H9 (cell line): ENCODE data around the gene SERPINE1. TPM values are rescaled to one million over a fixed set of nuclear protein-coding genes. Genes with fewer than 3 reads are reported as not detected.

Experiments
- DNase-seq: peaks from one replicate; pipeline ENCODE4 v3.0.0-alpha.2; 2017
- H2AFZ ChIP-seq: one replicate; pipeline ENCODE4 v1.6.1; 2013; ENCODE audit warnings: mild to moderate bottlenecking, low read length, control low read depth, moderate library complexity
- H2AK5ac ChIP-seq: 2 replicates; pipeline ENCODE4 v1.6.1; 2013; ENCODE audit warnings: low read length, control low read depth, mixed read lengths; ENCODE audit not compliant: insufficient read length
- H2BK120ac ChIP-seq: one replicate; pipeline ENCODE4 v1.6.1; 2013; ENCODE audit warnings: low read depth, mild to moderate bottlenecking, low read length, control low read depth, inconsistent platforms; ENCODE audit not compliant: poor library complexity, severe bottlenecking
- H2BK12ac ChIP-seq: 2 replicates; pipeline ENCODE4 v1.6.1; 2013; ENCODE audit warnings: low read length, control low read depth, mixed read lengths, low read depth; ENCODE audit not compliant: insufficient read length
- H2BK15ac ChIP-seq: 2 replicates; pipeline ENCODE4 v1.6.1; 2013; ENCODE audit warnings: low read depth, low read length, control low read depth
- H2BK20ac ChIP-seq: one replicate; pipeline ENCODE4 v1.6.1; 2013; ENCODE audit warnings: low read depth, mild to moderate bottlenecking, low read length, control low read depth, inconsistent platforms; ENCODE audit not compliant: poor library complexity, severe bottlenecking
- H2BK5ac ChIP-seq: 2 replicates; pipeline ENCODE4 v1.6.1; 2013; ENCODE audit warnings: low read length, control low read depth, mixed read lengths; ENCODE audit not compliant: insufficient read length
- H3K14ac ChIP-seq: 2 replicates; pipeline ENCODE4 v1.6.1; 2013; ENCODE audit warnings: low read length, control low read depth; ENCODE audit not compliant: insufficient read depth
- H3K18ac ChIP-seq: 2 replicates; pipeline ENCODE4 v1.6.1; 2013; ENCODE audit warnings: low read depth, mild to moderate bottlenecking, mixed read lengths, low read length, control low read depth; ENCODE audit not compliant: insufficient read length
- H3K23ac ChIP-seq: 2 replicates; pipeline ENCODE4 v1.6.1; 2013; ENCODE audit warnings: low read length, control low read depth, mixed read lengths, low read depth; ENCODE audit not compliant: insufficient read length
- H3K23me2 ChIP-seq: 2 replicates; pipeline ENCODE4 v1.6.1; 2013; ENCODE audit warnings: low read depth, mild to moderate bottlenecking, mixed read lengths, low read length, control low read depth; ENCODE audit not compliant: insufficient read length, poor library complexity, severe bottlenecking
- H3K27ac ChIP-seq: 2 replicates; pipeline ENCODE4 v1.5.1; 2013; ENCODE audit warnings: low read length, control low read depth, mixed read lengths, low read depth; ENCODE audit not compliant: insufficient read length
- H3K27me3 ChIP-seq: 2 replicates; pipeline ENCODE4 v1.6.1; 2013; ENCODE audit warnings: low read length, control low read depth, inconsistent platforms; ENCODE audit not compliant: insufficient read depth
- H3K4ac ChIP-seq: 2 replicates; pipeline ENCODE4 v1.6.1; 2013; ENCODE audit warnings: low read depth, mild to moderate bottlenecking, control low read depth, inconsistent platforms, low read length, moderate library complexity
- H3K4me1 ChIP-seq: 2 replicates; pipeline ENCODE4 v1.6.1; 2013; ENCODE audit warnings: low read length, control low read depth, inconsistent platforms; ENCODE audit not compliant: insufficient read depth
- H3K4me2 ChIP-seq: 2 replicates; pipeline ENCODE4 v1.6.1; 2013; ENCODE audit warnings: low read length, control low read depth, mixed read lengths; ENCODE audit not compliant: insufficient read length, insufficient read depth
- H3K56ac ChIP-seq: 2 replicates; pipeline ENCODE4 v1.6.1; 2013; ENCODE audit warnings: low read depth, mild to moderate bottlenecking, mixed read lengths, low read length, control low read depth; ENCODE audit not compliant: insufficient read length
- H3K79me1 ChIP-seq: 2 replicates; pipeline ENCODE4 v1.6.1; 2013; ENCODE audit warnings: low read depth, mild to moderate bottlenecking, moderate library complexity, low read length, control low read depth, inconsistent platforms; ENCODE audit not compliant: insufficient read depth, poor library complexity, severe bottlenecking
- H3K79me2 ChIP-seq: 2 replicates; pipeline ENCODE4 v1.6.1; 2013; ENCODE audit warnings: low read length, control low read depth, inconsistent platforms; ENCODE audit not compliant: insufficient read depth
- H3K9ac ChIP-seq: 2 replicates; pipeline ENCODE4 v1.6.1; 2013; ENCODE audit warnings: low read length, control low read depth, mixed read lengths; ENCODE audit not compliant: insufficient read length; ENCODE audit errors: extremely low read depth
- H3K9me3 ChIP-seq: one replicate; pipeline ENCODE4 v1.6.1; 2013; ENCODE audit warnings: low read depth, low read length, inconsistent platforms; ENCODE audit not compliant: control insufficient read depth
- H3T11ph ChIP-seq: one replicate; pipeline ENCODE4 v1.6.1; 2013; ENCODE audit warnings: mild to moderate bottlenecking, low read length, control low read depth, inconsistent platforms
- H4K20me1 ChIP-seq: one replicate; pipeline ENCODE4 v1.6.1; 2013; ENCODE audit not compliant: control insufficient read depth, insufficient read length, insufficient read depth
- H4K5ac ChIP-seq: 2 replicates; pipeline ENCODE4 v1.6.1; 2013; ENCODE audit warnings: low read depth, mild to moderate bottlenecking, mixed read lengths, low read length, control low read depth; ENCODE audit not compliant: insufficient read length
- H4K8ac ChIP-seq: replicated peaks from 2 replicates; pipeline ENCODE4 v1.6.1; 2013; ENCODE audit warnings: low read length, control low read depth, mixed read lengths, low read depth; ENCODE audit not compliant: insufficient read length
- H4K91ac ChIP-seq: 2 replicates; pipeline ENCODE4 v1.6.1; 2013; ENCODE audit warnings: low read depth, mild to moderate bottlenecking, moderate library complexity, mixed read lengths, low read length, control low read depth; ENCODE audit not compliant: insufficient read length
- H3K27ac Mint-ChIP-seq, 3 experiments: 2 replicates in 2 of 3; 3 replicates in 1 of 3; pipeline ENCODE4 v1.8.0; 2020 to 2021; ENCODE audit warnings: mixed read lengths in 3 of 3, mild to moderate bottlenecking in 1 of 3, moderate library complexity in 1 of 3
- H3K27me3 Mint-ChIP-seq: 2 replicates; pipeline ENCODE4 v1.8.0; 2021; ENCODE audit warnings: low read depth, mild to moderate bottlenecking, moderate library complexity, mixed read lengths
- H3K36me3 Mint-ChIP-seq, 3 experiments: 2 replicates in 2 of 3; 3 replicates in 1 of 3; pipeline ENCODE4 v1.8.0; 2020 to 2021; ENCODE audit warnings: low read depth in 3 of 3, mixed read lengths in 3 of 3; ENCODE audit not compliant: insufficient read depth in 1 of 3
- H3K4me1 Mint-ChIP-seq, 2 experiments: 2 replicates each; pipeline ENCODE4 v1.8.0; 2020; ENCODE audit warnings: mixed read lengths in 2 of 2
- H3K4me3 Mint-ChIP-seq, 2 experiments: 2 replicates in 1 of 2; 3 replicates in 1 of 2; pipeline ENCODE4 v1.8.0; 2020 to 2021; ENCODE audit warnings: mild to moderate bottlenecking in 2 of 2, mixed read lengths in 2 of 2, moderate library complexity in 1 of 2
- H3K9me3 Mint-ChIP-seq, 2 experiments: 2 replicates in 1 of 2; 3 replicates in 1 of 2; pipeline ENCODE4 v1.8.0; 2020; ENCODE audit warnings: mild to moderate bottlenecking in 2 of 2, mixed read lengths in 2 of 2, moderate library complexity in 1 of 2
- WGBS: extraction: QIAGEN DNeasy Blood & Tissue Kit; methylation state at CpG from one replicate; pipeline ENCODE4 v1.1.7; 2013; ENCODE audit warnings: missing lambda C conversion rate, low lambda C conversion rate, mixed read lengths; ENCODE audit not compliant: insufficient read length; ENCODE audit errors: extremely low coverage; 5-methylcytosine and 5-hydroxymethylcytosine counted together
- total RNA-seq: library from RNA; stranded (reverse); gene quantifications from 2 replicates; pipeline ENCODE4 v1.2.1, GENCODE V29; 2021
- TF ChIP-seq, protein P1 (sequence below): fragments of 200-600 bp; sonication (generic); conservative IDR thresholded peaks from 3 replicates; pipeline ENCODE4 v1.8.0; 2021; ENCODE audit warnings: antibody characterized with exemption, mild to moderate bottlenecking

Gene SERPINE1
- total RNA-seq, 1 experiment from 2014 or later: 11.5 TPM

DNA sequence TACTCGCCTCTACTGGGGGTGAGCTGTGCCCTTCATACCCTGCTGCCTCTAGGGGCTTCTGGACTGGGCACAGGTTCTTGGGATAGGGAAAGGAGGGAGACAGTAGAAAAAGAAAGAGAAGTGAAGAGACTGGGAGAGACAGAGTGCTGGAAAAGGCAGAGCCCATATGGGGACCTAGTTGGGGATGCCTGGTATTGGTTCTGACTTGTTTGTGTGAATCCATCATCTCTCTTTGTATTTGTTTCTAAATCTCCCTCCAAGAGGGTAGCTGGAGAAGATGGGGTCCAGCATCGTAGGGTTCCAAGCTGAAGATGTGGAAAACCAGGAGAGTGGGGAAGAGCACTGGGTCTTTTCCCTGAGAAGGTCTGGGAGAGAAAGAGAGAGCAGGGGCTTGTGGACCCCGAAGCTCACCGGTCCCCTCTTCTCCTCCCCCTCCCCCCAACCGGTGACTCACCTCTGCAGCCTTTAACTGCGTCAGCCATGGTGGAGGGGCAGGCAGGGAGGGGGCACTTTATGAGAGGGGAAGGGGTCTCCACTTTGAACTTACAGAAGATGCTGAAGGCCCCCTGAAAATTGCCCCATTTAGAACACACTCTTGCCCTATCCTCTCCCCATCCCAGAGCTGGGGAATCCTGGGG is 41.6 kb downstream of the SERPINE1 start:
- WGBS: no CpG with 5 or more reads among the region's 6 CpGs
- no peaks in the 10 kb centered on the region for H3K36me3 Mint-ChIP-seq
- H3K4ac ChIP-seq: no peak overlapping the region
- peak overlapping the region; percentile 65 to 87 for H3K4me3 Mint-ChIP-seq
- DNase-seq: peak; percentile 36
- H2AFZ ChIP-seq: no peak overlapping the region
- no peak overlapping the region for H3K9ac ChIP-seq
- no peak overlapping the region for H4K91ac ChIP-seq
- H3K9me3 Mint-ChIP-seq: no peaks in the 10 kb centered on the region
- H2BK120ac ChIP-seq: no peak overlapping the region
- H2BK12ac ChIP-seq: no peak overlapping the region
- no peaks in the 10 kb centered on the region for H3K79me1 ChIP-seq
- H3K27ac ChIP-seq: no peak overlapping the region
- H3K56ac ChIP-seq: no peak overlapping the region
- no peaks in the 10 kb centered on the region for H3K79me2 ChIP-seq
- no peak overlapping the region for H3K23ac ChIP-seq
- peaks cover 47% of the 10 kb centered on the region for H3K27me3 ChIP-seq
- H3K18ac ChIP-seq: no peak overlapping the region
- H3K14ac ChIP-seq: no peak overlapping the region
- H3K4me1 ChIP-seq: peaks cover 16% of the 10 kb centered on the region; the same call in 1 of the 2 replicates
- peak overlapping the region; percentile 63 for H3K4me2 ChIP-seq
- TF ChIP-seq, protein P1, sequence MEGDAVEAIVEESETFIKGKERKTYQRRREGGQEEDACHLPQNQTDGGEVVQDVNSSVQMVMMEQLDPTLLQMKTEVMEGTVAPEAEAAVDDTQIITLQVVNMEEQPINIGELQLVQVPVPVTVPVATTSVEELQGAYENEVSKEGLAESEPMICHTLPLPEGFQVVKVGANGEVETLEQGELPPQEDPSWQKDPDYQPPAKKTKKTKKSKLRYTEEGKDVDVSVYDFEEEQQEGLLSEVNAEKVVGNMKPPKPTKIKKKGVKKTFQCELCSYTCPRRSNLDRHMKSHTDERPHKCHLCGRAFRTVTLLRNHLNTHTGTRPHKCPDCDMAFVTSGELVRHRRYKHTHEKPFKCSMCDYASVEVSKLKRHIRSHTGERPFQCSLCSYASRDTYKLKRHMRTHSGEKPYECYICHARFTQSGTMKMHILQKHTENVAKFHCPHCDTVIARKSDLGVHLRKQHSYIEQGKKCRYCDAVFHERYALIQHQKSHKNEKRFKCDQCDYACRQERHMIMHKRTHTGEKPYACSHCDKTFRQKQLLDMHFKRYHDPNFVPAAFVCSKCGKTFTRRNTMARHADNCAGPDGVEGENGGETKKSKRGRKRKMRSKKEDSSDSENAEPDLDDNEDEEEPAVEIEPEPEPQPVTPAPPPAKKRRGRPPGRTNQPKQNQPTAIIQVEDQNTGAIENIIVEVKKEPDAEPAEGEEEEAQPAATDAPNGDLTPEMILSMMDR: no peak
- peaks cover 87% of the 10 kb centered on the region for H3K27me3 Mint-ChIP-seq
- no peak overlapping the region for H2AK5ac ChIP-seq
- no peaks in the 10 kb centered on the region for H4K20me1 ChIP-seq
- H4K8ac ChIP-seq: no peak overlapping the region
- no peak overlapping the region for H4K5ac ChIP-seq
- H3T11ph ChIP-seq: no peak overlapping the region
- H3K27ac Mint-ChIP-seq: 0 out of 7 replicates have a peak overlapping the region, but pooled peaks of 1 of the 3 experiments have one; percentile 27
- H2BK5ac ChIP-seq: no peak overlapping the region
- peaks cover 63 to 75% of the 10 kb centered on the region in 2 experiments for H3K4me1 Mint-ChIP-seq
- H2BK20ac ChIP-seq: no peak overlapping the region
- no peak overlapping the region for H2BK15ac ChIP-seq
- H3K23me2 ChIP-seq: peaks cover 62% of the 10 kb centered on the region
- H3K9me3 ChIP-seq: no peaks in the 10 kb centered on the region
